ENCODE data around the gene SGK1.

The SGK1 gene

DNA sequence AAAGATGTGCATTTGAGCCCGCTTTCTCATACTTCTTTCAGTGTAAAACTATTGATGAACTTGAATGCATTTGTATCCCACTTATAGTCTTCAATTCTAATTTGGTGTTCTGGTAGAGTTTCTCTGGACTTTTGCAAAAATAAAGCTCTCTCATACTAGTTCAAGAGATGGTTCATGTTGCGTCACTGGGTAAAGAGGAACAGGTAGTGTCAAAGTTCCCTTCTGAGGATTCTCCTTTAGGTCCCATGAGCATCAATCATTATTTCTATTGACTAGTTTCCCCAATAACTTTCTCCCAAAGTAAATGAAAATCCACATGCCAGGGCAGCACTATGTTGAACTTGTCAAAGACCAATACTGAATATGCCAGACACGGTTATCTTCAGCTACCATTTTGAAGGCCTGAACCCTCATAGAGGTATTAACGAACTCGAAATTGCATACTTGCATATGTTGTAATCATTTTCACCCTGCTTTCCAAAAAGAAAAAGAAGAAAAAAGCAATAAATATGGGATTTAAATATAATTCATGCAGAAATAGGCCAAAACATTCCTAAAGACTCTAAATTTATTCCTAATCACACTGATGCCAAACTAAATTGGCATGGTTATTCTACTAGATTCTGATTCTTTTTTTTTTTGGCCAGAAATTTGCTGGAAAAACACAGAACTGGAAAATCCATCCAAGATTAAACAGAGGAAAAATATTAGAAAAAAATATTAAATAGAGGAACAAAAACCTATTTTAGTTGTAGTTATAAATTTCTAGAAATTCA lies 84.5 kb downstream of the SGK1 start:
- no peaks in the 10 kb centered on the region for H3K36me3 ChIP-seq (ENCODE audit: control insufficient read depth in 2 of 2, insufficient read depth in 1 of 2, low read length in 2 of 2)
- H3K4me3 ChIP-seq (ENCODE audit: low read depth, low read length), result no peak overlapping the region
- H3K27ac ChIP-seq (ENCODE audit: extremely low read depth, low read depth, low read length), result no peak overlapping the region
- no peaks in the 10 kb centered on the region for H3K4me1 ChIP-seq (ENCODE audit: control insufficient read depth, insufficient read depth, low read length)
- ChIA-PET POLR2A (no interaction called here), CTCF (interaction anchor here (0.6 to 0.8 kb wide), 2 partner anchors 12 to 424 kb away, joined by 4 read pairs; no protein-coding TSS in a partner anchor)
- TF ChIP-seq ZNF791 (tag by site-specific recombination; IDR thresholded peaks at IDR 0.05) (no peak), PRDM1 (tag by site-specific recombination; IDR thresholded peaks at IDR 0.05) (no peak), REPIN1 (tag by site-specific recombination; IDR thresholded peaks at IDR 0.05; ENCODE audit: low read depth) (no peak), ZNF785 (tag by site-specific recombination; IDR thresholded peaks at IDR 0.05) (no peak), ZNF701 (tag by site-specific recombination; IDR thresholded peaks at IDR 0.05) (no peak), ZEB2 (tag by site-specific recombination; IDR thresholded peaks at IDR 0.05) (no peak), ZNF266 (tag by site-specific recombination; IDR thresholded peaks at IDR 0.05; ENCODE audit: low read depth) (no peak), KLF10 (tag by site-specific recombination; IDR thresholded peaks at IDR 0.05) (no peak), GLI4 (tag by site-specific recombination; IDR thresholded peaks at IDR 0.05) (no peak)
- TF ChIP-seq, protein P1, sequence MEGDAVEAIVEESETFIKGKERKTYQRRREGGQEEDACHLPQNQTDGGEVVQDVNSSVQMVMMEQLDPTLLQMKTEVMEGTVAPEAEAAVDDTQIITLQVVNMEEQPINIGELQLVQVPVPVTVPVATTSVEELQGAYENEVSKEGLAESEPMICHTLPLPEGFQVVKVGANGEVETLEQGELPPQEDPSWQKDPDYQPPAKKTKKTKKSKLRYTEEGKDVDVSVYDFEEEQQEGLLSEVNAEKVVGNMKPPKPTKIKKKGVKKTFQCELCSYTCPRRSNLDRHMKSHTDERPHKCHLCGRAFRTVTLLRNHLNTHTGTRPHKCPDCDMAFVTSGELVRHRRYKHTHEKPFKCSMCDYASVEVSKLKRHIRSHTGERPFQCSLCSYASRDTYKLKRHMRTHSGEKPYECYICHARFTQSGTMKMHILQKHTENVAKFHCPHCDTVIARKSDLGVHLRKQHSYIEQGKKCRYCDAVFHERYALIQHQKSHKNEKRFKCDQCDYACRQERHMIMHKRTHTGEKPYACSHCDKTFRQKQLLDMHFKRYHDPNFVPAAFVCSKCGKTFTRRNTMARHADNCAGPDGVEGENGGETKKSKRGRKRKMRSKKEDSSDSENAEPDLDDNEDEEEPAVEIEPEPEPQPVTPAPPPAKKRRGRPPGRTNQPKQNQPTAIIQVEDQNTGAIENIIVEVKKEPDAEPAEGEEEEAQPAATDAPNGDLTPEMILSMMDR (tag by site-specific recombination; IDR thresholded peaks at IDR 0.05), result no peak
- TF ChIP-seq, protein P2, sequence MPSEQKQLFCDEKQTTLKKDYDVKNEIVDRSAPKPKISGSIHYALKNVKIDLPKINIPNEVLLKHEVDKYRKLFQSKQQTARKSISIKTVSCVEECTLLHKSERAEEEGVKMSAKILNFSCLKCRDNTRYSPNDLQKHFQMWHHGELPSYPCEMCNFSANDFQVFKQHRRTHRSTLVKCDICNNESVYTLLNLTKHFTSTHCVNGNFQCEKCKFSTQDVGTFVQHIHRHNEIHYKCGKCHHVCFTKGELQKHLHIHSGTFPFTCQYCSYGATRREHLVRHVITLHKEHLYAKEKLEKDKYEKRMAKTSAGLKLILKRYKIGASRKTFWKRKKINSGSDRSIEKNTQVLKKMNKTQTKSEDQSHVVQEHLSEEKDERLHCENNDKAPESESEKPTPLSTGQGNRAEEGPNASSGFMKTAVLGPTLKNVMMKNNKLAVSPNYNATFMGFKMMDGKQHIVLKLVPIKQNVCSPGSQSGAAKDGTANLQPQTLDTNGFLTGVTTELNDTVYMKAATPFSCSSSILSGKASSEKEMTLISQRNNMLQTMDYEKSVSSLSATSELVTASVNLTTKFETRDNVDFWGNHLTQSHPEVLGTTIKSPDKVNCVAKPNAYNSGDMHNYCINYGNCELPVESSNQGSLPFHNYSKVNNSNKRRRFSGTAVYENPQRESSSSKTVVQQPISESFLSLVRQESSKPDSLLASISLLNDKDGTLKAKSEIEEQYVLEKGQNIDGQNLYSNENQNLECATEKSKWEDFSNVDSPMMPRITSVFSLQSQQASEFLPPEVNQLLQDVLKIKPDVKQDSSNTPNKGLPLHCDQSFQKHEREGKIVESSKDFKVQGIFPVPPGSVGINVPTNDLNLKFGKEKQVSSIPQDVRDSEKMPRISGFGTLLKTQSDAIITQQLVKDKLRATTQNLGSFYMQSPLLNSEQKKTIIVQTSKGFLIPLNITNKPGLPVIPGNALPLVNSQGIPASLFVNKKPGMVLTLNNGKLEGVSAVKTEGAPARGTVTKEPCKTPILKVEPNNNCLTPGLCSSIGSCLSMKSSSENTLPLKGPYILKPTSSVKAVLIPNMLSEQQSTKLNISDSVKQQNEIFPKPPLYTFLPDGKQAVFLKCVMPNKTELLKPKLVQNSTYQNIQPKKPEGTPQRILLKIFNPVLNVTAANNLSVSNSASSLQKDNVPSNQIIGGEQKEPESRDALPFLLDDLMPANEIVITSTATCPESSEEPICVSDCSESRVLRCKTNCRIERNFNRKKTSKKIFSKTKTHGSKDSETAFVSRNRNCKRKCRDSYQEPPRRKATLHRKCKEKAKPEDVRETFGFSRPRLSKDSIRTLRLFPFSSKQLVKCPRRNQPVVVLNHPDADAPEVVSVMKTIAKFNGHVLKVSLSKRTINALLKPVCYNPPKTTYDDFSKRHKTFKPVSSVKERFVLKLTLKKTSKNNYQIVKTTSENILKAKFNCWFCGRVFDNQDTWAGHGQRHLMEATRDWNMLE (tag by site-specific recombination; conservative IDR thresholded peaks at IDR 0.05; ENCODE audit: low read depth), result no peak
- TF ChIP-seq, protein P3, sequence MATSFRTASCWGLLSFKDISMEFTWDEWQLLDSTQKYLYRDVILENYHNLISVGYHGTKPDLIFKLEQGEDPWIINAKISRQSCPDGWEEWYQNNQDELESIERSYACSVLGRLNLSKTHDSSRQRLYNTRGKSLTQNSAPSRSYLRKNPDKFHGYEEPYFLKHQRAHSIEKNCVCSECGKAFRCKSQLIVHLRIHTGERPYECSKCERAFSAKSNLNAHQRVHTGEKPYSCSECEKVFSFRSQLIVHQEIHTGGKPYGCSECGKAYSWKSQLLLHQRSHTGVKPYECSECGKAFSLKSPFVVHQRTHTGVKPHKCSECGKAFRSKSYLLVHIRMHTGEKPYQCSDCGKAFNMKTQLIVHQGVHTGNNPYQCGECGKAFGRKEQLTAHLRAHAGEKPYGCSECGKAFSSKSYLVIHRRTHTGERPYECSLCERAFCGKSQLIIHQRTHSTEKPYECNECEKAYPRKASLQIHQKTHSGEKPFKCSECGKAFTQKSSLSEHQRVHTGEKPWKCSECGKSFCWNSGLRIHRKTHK (tag by site-specific recombination; IDR thresholded peaks at IDR 0.05), result no peak
- TF ChIP-seq, protein P4, sequence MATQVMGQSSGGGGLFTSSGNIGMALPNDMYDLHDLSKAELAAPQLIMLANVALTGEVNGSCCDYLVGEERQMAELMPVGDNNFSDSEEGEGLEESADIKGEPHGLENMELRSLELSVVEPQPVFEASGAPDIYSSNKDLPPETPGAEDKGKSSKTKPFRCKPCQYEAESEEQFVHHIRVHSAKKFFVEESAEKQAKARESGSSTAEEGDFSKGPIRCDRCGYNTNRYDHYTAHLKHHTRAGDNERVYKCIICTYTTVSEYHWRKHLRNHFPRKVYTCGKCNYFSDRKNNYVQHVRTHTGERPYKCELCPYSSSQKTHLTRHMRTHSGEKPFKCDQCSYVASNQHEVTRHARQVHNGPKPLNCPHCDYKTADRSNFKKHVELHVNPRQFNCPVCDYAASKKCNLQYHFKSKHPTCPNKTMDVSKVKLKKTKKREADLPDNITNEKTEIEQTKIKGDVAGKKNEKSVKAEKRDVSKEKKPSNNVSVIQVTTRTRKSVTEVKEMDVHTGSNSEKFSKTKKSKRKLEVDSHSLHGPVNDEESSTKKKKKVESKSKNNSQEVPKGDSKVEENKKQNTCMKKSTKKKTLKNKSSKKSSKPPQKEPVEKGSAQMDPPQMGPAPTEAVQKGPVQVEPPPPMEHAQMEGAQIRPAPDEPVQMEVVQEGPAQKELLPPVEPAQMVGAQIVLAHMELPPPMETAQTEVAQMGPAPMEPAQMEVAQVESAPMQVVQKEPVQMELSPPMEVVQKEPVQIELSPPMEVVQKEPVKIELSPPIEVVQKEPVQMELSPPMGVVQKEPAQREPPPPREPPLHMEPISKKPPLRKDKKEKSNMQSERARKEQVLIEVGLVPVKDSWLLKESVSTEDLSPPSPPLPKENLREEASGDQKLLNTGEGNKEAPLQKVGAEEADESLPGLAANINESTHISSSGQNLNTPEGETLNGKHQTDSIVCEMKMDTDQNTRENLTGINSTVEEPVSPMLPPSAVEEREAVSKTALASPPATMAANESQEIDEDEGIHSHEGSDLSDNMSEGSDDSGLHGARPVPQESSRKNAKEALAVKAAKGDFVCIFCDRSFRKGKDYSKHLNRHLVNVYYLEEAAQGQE (tag by site-specific recombination; IDR thresholded peaks at IDR 0.05), result no peak
- TF ChIP-seq, protein P5, sequence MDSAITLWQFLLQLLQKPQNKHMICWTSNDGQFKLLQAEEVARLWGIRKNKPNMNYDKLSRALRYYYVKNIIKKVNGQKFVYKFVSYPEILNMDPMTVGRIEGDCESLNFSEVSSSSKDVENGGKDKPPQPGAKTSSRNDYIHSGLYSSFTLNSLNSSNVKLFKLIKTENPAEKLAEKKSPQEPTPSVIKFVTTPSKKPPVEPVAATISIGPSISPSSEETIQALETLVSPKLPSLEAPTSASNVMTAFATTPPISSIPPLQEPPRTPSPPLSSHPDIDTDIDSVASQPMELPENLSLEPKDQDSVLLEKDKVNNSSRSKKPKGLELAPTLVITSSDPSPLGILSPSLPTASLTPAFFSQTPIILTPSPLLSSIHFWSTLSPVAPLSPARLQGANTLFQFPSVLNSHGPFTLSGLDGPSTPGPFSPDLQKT (IDR thresholded peaks at IDR 0.05; ENCODE audit: borderline replicate concordance, low read depth, low read length), result no peak
- TF ChIP-seq, protein P6, sequence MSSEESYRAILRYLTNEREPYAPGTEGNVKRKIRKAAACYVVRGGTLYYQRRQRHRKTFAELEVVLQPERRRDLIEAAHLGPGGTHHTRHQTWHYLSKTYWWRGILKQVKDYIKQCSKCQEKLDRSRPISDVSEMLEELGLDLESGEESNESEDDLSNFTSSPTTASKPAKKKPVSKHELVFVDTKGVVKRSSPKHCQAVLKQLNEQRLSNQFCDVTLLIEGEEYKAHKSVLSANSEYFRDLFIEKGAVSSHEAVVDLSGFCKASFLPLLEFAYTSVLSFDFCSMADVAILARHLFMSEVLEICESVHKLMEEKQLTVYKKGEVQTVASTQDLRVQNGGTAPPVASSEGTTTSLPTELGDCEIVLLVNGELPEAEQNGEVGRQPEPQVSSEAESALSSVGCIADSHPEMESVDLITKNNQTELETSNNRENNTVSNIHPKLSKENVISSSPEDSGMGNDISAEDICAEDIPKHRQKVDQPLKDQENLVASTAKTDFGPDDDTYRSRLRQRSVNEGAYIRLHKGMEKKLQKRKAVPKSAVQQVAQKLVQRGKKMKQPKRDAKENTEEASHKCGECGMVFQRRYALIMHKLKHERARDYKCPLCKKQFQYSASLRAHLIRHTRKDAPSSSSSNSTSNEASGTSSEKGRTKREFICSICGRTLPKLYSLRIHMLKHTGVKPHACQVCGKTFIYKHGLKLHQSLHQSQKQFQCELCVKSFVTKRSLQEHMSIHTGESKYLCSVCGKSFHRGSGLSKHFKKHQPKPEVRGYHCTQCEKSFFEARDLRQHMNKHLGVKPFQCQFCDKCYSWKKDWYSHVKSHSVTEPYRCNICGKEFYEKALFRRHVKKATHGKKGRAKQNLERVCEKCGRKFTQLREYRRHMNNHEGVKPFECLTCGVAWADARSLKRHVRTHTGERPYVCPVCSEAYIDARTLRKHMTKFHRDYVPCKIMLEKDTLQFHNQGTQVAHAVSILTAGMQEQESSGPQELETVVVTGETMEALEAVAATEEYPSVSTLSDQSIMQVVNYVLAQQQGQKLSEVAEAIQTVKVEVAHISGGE (tag by site-specific recombination; conservative IDR thresholded peaks at IDR 0.05; ENCODE audit: low read depth), result no peak
- TF ChIP-seq, protein P7, sequence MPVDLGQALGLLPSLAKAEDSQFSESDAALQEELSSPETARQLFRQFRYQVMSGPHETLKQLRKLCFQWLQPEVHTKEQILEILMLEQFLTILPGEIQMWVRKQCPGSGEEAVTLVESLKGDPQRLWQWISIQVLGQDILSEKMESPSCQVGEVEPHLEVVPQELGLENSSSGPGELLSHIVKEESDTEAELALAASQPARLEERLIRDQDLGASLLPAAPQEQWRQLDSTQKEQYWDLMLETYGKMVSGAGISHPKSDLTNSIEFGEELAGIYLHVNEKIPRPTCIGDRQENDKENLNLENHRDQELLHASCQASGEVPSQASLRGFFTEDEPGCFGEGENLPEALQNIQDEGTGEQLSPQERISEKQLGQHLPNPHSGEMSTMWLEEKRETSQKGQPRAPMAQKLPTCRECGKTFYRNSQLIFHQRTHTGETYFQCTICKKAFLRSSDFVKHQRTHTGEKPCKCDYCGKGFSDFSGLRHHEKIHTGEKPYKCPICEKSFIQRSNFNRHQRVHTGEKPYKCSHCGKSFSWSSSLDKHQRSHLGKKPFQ (tag by site-specific recombination; IDR thresholded peaks at IDR 0.05), result no peak
- H3K9me3 ChIP-seq (ENCODE audit: control insufficient read depth, insufficient read depth, low read depth, low read length), result no peaks in the 10 kb centered on the region

Measured in HEK293 (cell line).